Stomach (tissue), 9 donors: ENCODE data around the gene IMPDH1. TPM values are rescaled to one million over a fixed set of nuclear protein-coding genes. Genes with fewer than 3 reads are reported as not detected.

Experiments used
- DNase-seq, 2 donors: peaks; one replicate each; pipeline versions ENCODE4 v3.0.0 to v3.0.0-alpha.2; 2013 to 2019
- H3K27ac ChIP-seq, 5 donors: fragments of 200-600 bp in 4 of 5; sonication (generic) in 4 of 5; one replicate each; pipeline ENCODE4 v1.5.1; 2013 to 2019; ENCODE audit warnings: mild to moderate bottlenecking in 1 of 5, moderate library complexity in 1 of 5
- H3K27me3 ChIP-seq, 3 donors: fragments of 200-600 bp; sonication (generic); one replicate each; pipeline ENCODE4 v1.5.1; 2017 to 2019; ENCODE audit warnings: mixed run types in 1 of 3
- H3K36me3 ChIP-seq, 4 donors: fragments of 200-600 bp; sonication (generic); 1 replicate in 3 of 4; 2 replicates in 1 of 4; pipeline ENCODE4 v1.5.1; 2016 to 2019
- H3K4me1 ChIP-seq, 4 donors: fragments of 200-600 bp; sonication (generic); one replicate each; pipeline ENCODE4 v1.5.1; 2016 to 2019
- H3K4me3 ChIP-seq, 4 donors: fragments of 200-600 bp; sonication (generic) in 3 of 4; one replicate each; pipeline ENCODE4 v1.5.1; 2016 to 2019; ENCODE audit warnings: mild to moderate bottlenecking in 1 of 4
- H3K9me3 ChIP-seq, 4 donors: fragments of 200-600 bp; sonication (generic); one replicate each; pipeline ENCODE4 v1.5.1; 2016 to 2019
- EP300 ChIP-seq: sonication (generic); formaldehyde crosslinking; IDR thresholded peaks from one replicate; pipeline ENCODE4 v1.6.1; 2017; ENCODE audit warnings: antibody characterized with exemption
- POLR2A ChIP-seq, 4 donors: fragments of 450-650 bp; IDR thresholded peaks; one replicate each; pipeline ENCODE4 v1.6.1; 2016; ENCODE audit warnings: antibody characterized with exemption in 4 of 4, control low read depth in 2 of 4, mild to moderate bottlenecking in 1 of 4, moderate library complexity in 1 of 4
- POLR2AphosphoS5 ChIP-seq, 3 donors: sonication (generic); formaldehyde crosslinking; IDR thresholded peaks; one replicate each; pipeline ENCODE4 v1.6.1; 2016; ENCODE audit warnings: antibody characterized with exemption in 3 of 3
- WGBS, 5 donors: extraction: QIAGEN DNeasy Blood & Tissue Kit in 3 of 5; methylation state at CpG; one replicate each; pipeline versions ENCODE4 v1.1.5 to v1.1.7; 2013 to 2018; 5-methylcytosine and 5-hydroxymethylcytosine counted together
- intact Hi-C: fragments of 100-400 bp; cut with DNase I; formaldehyde crosslinking; loops from one replicate; pipeline ENCODE4 v1.15.1; 2023; ENCODE audit warnings: low total_unique reads
- polyA plus RNA-seq, 3 donors: library from polyadenylated mRNA; stranded (reverse); fragments of 200-250 nt; gene quantifications; one replicate each; pipeline ENCODE4 v1.2.3, GENCODE V29; 2013
- total RNA-seq, 5 donors: library from RNA; depleted of rRNA; stranded (reverse); fragments of >200 nt; gene quantifications; one replicate each; pipeline versions ENCODE4 v1.1.0 to v1.2.3, GENCODE V29; 2014 to 2016
- TF ChIP-seq, protein P1 (sequence below), 7 experiments: fragments of 450-650 bp in 4 of 7; fragments of 200-600 bp in 3 of 7; sonication (generic) in 3 of 7; IDR thresholded peaks; one replicate each; pipeline ENCODE4 v1.5.1; 2016 to 2019; ENCODE audit warnings: antibody characterized with exemption in 7 of 7, control low read depth in 2 of 7, mild to moderate bottlenecking in 1 of 7
- donor health status: healthy with polysubstance abuse.
- donor health status: Bipolar disorder and iron deficiency.
- donor health status: healthy.

Gene IMPDH1
- total and polyA plus RNA-seq, 8 donors = 32.7 to 188 (median 69.0) TPM

DNA sequence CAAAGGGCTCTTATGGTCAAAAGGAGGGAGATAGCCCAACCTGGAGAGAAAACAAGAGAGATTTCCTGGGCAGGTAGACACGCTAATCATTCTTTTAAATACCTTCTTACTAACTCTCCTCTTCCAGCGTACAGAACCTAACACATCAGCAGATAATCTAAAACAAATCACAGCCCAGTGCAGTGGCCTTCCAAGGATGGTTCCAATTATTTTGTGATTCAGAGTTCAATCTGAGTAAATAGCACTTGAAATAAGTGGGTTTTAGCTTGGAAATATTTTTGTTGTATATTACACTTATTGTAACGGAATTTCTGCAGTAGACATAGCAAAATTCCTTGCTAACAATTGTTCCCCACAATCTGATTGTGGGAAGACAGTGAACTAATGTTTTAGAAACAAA lies 7.3 kb upstream of the IMPDH1 start:
- Histone ChIP-seq H3K4me1 (no peaks in the 10 kb centered on the region), H3K9me3 (no peaks in the 10 kb centered on the region), H3K36me3 (no peaks in the 10 kb centered on the region), H3K4me3 (no peak overlapping the region), H3K27me3 (no peaks in the 10 kb centered on the region), H3K27ac (no peak overlapping the region)
- TF ChIP-seq POLR2AphosphoS5 (IDR thresholded peaks at IDR 0.05) = no peak
- TF ChIP-seq, protein P1, sequence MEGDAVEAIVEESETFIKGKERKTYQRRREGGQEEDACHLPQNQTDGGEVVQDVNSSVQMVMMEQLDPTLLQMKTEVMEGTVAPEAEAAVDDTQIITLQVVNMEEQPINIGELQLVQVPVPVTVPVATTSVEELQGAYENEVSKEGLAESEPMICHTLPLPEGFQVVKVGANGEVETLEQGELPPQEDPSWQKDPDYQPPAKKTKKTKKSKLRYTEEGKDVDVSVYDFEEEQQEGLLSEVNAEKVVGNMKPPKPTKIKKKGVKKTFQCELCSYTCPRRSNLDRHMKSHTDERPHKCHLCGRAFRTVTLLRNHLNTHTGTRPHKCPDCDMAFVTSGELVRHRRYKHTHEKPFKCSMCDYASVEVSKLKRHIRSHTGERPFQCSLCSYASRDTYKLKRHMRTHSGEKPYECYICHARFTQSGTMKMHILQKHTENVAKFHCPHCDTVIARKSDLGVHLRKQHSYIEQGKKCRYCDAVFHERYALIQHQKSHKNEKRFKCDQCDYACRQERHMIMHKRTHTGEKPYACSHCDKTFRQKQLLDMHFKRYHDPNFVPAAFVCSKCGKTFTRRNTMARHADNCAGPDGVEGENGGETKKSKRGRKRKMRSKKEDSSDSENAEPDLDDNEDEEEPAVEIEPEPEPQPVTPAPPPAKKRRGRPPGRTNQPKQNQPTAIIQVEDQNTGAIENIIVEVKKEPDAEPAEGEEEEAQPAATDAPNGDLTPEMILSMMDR (IDR thresholded peaks at IDR 0.05) = no peak
- TF ChIP-seq POLR2A (IDR thresholded peaks at IDR 0.05) = no peak
- TF ChIP-seq EP300 = no peak
- no peak for DNase-seq
- 82 to 93% (median 88%) methylated on average over 3 of the region's 3 CpGs for WGBS, 5 donors
- intact Hi-C loops = no loop called here

DNA sequence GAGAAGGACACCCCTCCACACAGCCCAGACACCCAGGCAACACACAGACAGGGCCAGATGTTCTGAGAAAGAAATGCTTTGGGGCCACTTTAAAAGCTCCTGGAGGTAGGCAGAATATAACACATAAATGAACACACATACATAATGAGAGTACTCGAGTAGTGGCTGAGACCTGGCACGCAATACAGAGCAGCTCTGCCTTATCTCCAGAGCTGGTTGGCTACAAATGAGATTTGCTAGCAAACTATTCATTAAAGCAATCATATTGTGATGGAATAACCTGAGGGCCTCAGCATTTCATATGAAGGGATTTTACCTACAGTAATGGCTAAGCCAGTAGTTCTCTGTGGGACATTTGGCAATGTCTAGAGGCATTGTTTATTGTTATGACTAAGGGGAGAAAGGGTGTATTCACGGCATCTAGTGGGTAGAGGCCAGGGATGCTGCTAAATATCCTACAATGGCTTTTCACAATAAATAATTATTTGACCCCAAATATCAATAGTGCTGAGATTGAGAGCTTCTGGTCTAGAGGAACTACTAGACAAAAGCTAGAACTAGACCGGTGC lies 5.5 kb upstream of the IMPDH1 start:
- no peak for DNase-seq
- intact Hi-C loops = no loop called here
- Histone ChIP-seq H3K4me1 (peaks cover 4 to 10% (median 9%) of the 10 kb centered on the region in 4 donors), H3K27me3 (no peaks in the 10 kb centered on the region), H3K9me3 (no peaks in the 10 kb centered on the region), H3K4me3 (no peak overlapping the region), H3K27ac (no peak overlapping the region), H3K36me3 (no peaks in the 10 kb centered on the region)
- TF ChIP-seq, protein P1 (IDR thresholded peaks at IDR 0.05) = no peak
- TF ChIP-seq POLR2AphosphoS5 (IDR thresholded peaks at IDR 0.05) = no peak
- no peak for TF ChIP-seq POLR2A (IDR thresholded peaks at IDR 0.05)
- no peak for TF ChIP-seq EP300
- 42 to 70% (median 49%) methylated on average over 4 of the region's 4 CpGs for WGBS, 5 donors

DNA sequence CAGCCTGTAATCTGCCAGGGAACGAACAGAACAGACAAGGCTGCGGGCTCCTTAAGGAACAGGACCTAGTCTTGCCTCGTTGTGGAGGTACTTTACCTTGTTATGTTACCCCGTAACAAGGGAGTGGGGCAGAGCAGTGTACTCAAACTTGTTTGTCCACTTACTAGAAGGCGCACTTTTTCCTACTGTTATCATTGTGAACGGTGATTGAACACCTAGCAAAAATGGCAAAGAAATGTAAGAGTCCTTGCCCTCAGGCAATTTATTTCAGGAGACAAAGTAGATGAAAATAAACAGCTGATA lies 620 bp upstream of the IMPDH1 start:
- H3K27ac ChIP-seq = peak overlapping the region; percentile 83 to 94 (median 92)
- H3K9me3 ChIP-seq = no peaks in the 10 kb centered on the region
- DNase-seq = peak in 1 of 2 donors; percentile 84
- intact Hi-C loops = no loop called here
- TF ChIP-seq POLR2AphosphoS5 (IDR thresholded peaks at IDR 0.05) (peak in 2 of 3 donors; percentile 49 to 70), POLR2A (IDR thresholded peaks at IDR 0.05) (no peak)
- peak overlapping the region; percentile 62 to 79 (median 66) for H3K4me3 ChIP-seq
- peaks cover 40 to 45% (median 44%) of the 10 kb centered on the region in 4 donors for H3K4me1 ChIP-seq
- H3K27me3 ChIP-seq = no peaks in the 10 kb centered on the region
- 0 to 4% (median 1%) methylated on average over 6 of the region's 6 CpGs for WGBS, 5 donors
- H3K36me3 ChIP-seq = no peaks in the 10 kb centered on the region

DNA sequence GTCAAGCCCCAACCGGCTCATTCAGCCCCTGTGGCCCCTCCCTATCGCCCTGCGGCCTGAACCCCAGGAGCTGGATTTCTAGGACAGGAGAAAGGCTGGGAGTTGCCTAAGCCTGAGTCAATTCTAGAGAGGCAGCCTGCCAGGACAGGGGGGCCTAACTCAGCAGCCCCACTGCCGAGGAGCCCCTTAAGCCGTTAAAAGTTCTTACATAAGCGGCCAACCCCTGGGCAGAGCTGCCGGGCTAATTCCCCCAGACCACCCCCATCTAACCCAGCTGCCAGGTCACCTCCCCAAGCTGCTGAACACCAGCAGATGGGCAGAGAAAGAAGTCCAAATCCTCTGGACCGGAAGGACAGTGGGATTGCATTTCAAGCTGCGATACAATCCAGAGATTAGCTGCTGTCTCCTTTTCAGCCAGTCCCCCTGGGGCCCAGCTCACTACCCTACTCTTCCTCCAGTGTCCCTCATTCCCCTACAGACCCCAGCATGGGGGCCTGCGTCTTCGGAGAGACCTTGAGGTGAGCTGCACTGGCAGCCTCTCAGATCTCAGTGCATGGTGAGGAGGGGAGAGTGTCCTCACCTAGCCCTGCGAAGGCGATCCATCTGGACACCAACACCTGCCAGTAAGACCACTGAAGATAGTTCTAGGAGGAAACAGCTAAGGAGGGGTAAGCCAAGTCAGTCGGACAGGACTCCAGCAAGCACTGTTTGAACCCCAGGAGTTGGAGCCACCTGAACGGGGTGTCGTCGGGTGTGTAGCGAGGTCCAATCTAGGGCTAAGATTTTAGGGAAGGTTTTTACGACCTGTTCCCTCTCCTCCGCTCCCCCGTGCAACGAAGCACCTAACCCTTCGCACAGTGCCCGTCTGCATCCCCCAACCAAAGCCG lies 830 bp downstream of the IMPDH1 start:
- Histone ChIP-seq H3K4me3 (peak overlapping the region; percentile 62 to 79 (median 66)), H3K36me3 (no peaks in the 10 kb centered on the region), H3K9me3 (no peaks in the 10 kb centered on the region), H3K27me3 (no peaks in the 10 kb centered on the region), H3K4me1 (peaks cover 52 to 60% (median 58%) of the 10 kb centered on the region in 4 donors), H3K27ac (peak overlapping the region; percentile 83 to 94 (median 92))
- intact Hi-C loops = no loop called here
- 12 to 21% (median 15%) methylated on average over 23 to 25 of the region's 25 CpGs for WGBS, 5 donors
- peak in 1 of 2 donors; percentile 77 for DNase-seq
- TF ChIP-seq POLR2A (IDR thresholded peaks at IDR 0.05) (no peak), EP300 (no peak), POLR2AphosphoS5 (IDR thresholded peaks at IDR 0.05) (no peak)
- TF ChIP-seq, protein P1 (IDR thresholded peaks at IDR 0.05) = no peak
